ENCODE measurements around the gene CFAP97D2.

- TF ChIP-seq CTCF (IDR thresholded peaks at IDR 0.05; ENCODE audit: low read depth, low read length, poor library complexity, severe bottlenecking) = no peak
- TF ChIP-seq EZH2phosphoT487 (IDR thresholded peaks at IDR 0.05; ENCODE audit: borderline replicate concordance, low read length) = no peak
Observed at GRCh38 chr13:114129649-114130062, 49.4 kb upstream of the CFAP97D2 start.

Data from DOHH2 (cell line).